HCT116 (cell line): ENCODE measurements around the gene IRF4. TPM values are rescaled to one million over a fixed set of nuclear protein-coding genes. Genes with fewer than 3 reads are reported as not detected.
"Not testable (repeated sequence)": the region's sequence is repeated elsewhere in the genome, so short reads cannot be mapped to it uniquely, and the experiment has no call there.

Experiments
- ATAC-seq: fragments of 200-7000 bp; cut with Tn5 transposase; 2 replicates; pipeline ENCODE4 v1.9.1; 2020; ENCODE audit warnings: mild to moderate bottlenecking, moderate library complexity
- BruUV-seq: library from RNA; stranded (reverse); fragments of 400-500 nt; replicated peaks from 2 replicates; lab custom pipeline; 2021; lab: Mats Ljungman, UMichigan
- CTCF ChIA-PET: fragments of 300-600 bp; sonication (Branson Sonifier 250); formaldehyde crosslinking; loops from one replicate; lab custom pipeline; 2021; ENCODE audit warnings: antibody characterized with exemption; lab: Charles Lee
- POLR2A ChIA-PET: fragments of 300-600, 350-600 bp; sonication (Branson Sonifier 250); formaldehyde crosslinking; loops from one replicate; lab custom pipeline; 2021; ENCODE audit warnings: antibody characterized with exemption; lab: Charles Lee
- RAD21 ChIA-PET, 2 experiments: fragments of 300-600 bp; sonication (Branson Sonifier 250); formaldehyde crosslinking; loops; one replicate each; lab custom pipeline; 2023; ENCODE audit warnings: low total read pairs in 2 of 2; ENCODE audit not compliant: uncharacterized antibody in 2 of 2, unreplicated experiment in 2 of 2, low non-redundant PET in 1 of 2; lab: Charles Lee
- DNase-seq: peaks from one replicate; pipeline ENCODE4 v3.0.0-alpha.2; 2010; ENCODE audit warnings: low read depth, low spot score
- H2AFZ ChIP-seq: fragments of 200-600 bp; shearing (Covaris generic), sonication (generic); 2 replicates; pipeline ENCODE4 v1.6.1; 2017; ENCODE audit warnings: low read depth, mixed run types, mixed read lengths, antibody characterized with exemption, low read length; ENCODE audit not compliant: poor library complexity, severe bottlenecking
- H3K27ac ChIP-seq: 2 replicates; pipeline ENCODE4 v1.5.1; 2012; ENCODE audit warnings: low read depth, low read length
- H3K27me3 ChIP-seq: fragments of 200-600 bp; sonication (generic); 2 replicates; pipeline ENCODE4 v1.6.1; 2016; ENCODE audit warnings: mixed run types, low read length, mixed read lengths; ENCODE audit not compliant: insufficient read depth
- H3K36me3 ChIP-seq, 2 experiments: fragments of 200-500 bp in 1 of 2; fragments of 200-600 bp in 1 of 2; sonication (Bioruptor generic) in 1 of 2; sonication (generic) in 1 of 2; 2 replicates each; pipeline versions ENCODE4 v1.5.1 to v1.6.1; 2014 to 2016; ENCODE audit warnings: low read length in 2 of 2, inconsistent platforms in 1 of 2, mixed read lengths in 1 of 2, mixed run types in 1 of 2; ENCODE audit not compliant: insufficient read depth in 2 of 2, control insufficient read depth in 1 of 2
- H3K4me1 ChIP-seq, 2 experiments: fragments of 200-600 bp in 1 of 2; sonication (generic) in 1 of 2; 2 replicates each; pipeline versions ENCODE4 v1.5.1 to v1.6.1; 2012 to 2017; ENCODE audit warnings: low read length in 2 of 2, inconsistent platforms in 1 of 2, mild to moderate bottlenecking in 1 of 2, mixed read lengths in 1 of 2, mixed run types in 1 of 2, moderate library complexity in 1 of 2; ENCODE audit not compliant: insufficient read depth in 2 of 2, control insufficient read depth in 1 of 2
- H3K4me2 ChIP-seq: fragments of 200-600 bp; sonication (generic); 2 replicates; pipeline ENCODE4 v1.6.1; 2017; ENCODE audit warnings: mixed run types, low read length, mixed read lengths
- H3K4me3 ChIP-seq, 2 experiments: fragments of 200-600 bp in 1 of 2; sonication (generic) in 1 of 2; replicated peaks in 1 of 2; 2 replicates each; pipeline ENCODE4 v1.5.1; 2011 to 2016; ENCODE audit warnings: low read length in 2 of 2, control low read depth in 1 of 2, low read depth in 1 of 2, mild to moderate bottlenecking in 1 of 2, mixed read lengths in 1 of 2, mixed run types in 1 of 2
- H3K79me2 ChIP-seq: fragments of 200-600 bp; sonication (generic); 2 replicates; pipeline ENCODE4 v1.6.1; 2017; ENCODE audit warnings: mild to moderate bottlenecking, mixed run types, low read length, moderate library complexity, mixed read lengths; ENCODE audit not compliant: insufficient read depth
- H3K9ac ChIP-seq: fragments of 200-600 bp; sonication (generic); 2 replicates; pipeline ENCODE4 v1.6.1; 2016; ENCODE audit warnings: low read length, mixed read lengths
- H3K9me2 ChIP-seq: fragments of 200-600 bp; sonication (generic), shearing (Covaris generic); 2 replicates; pipeline ENCODE4 v1.6.1; 2017; ENCODE audit warnings: mixed run types, mild to moderate bottlenecking, moderate library complexity; ENCODE audit not compliant: insufficient read depth
- H3K9me3 ChIP-seq, 2 experiments: fragments of 200-500 bp in 1 of 2; fragments of 200-600 bp in 1 of 2; sonication (Bioruptor generic) in 1 of 2; sonication (generic) in 1 of 2; 2 replicates each; pipeline ENCODE4 v1.6.1; 2014 to 2017; ENCODE audit warnings: low read length in 2 of 2, mixed read lengths in 2 of 2, inconsistent platforms in 1 of 2, low read depth in 1 of 2, mild to moderate bottlenecking in 1 of 2, mixed run types in 1 of 2, moderate library complexity in 1 of 2; ENCODE audit not compliant: control insufficient read depth in 1 of 2, insufficient read depth in 1 of 2
- H4K20me1 ChIP-seq: fragments of 200-600 bp; sonication (generic), shearing (Covaris generic); 2 replicates; pipeline ENCODE4 v1.6.1; 2017; ENCODE audit warnings: mixed run types, mild to moderate bottlenecking, moderate library complexity; ENCODE audit not compliant: insufficient read depth
- EZH2 ChIP-seq: fragments of 200-600 bp; sonication (generic); IDR thresholded peaks from 2 replicates; pipeline ENCODE4 v1.6.1; 2017; ENCODE audit warnings: antibody characterized with exemption, mixed run types
- POLR2AphosphoS5 ChIP-seq: IDR thresholded peaks from 2 replicates; pipeline ENCODE4 v1.6.1; 2011; ENCODE audit warnings: mild to moderate bottlenecking, low read depth, low read length, moderate library complexity
- intact Hi-C: fragments of 100-400 bp; cut with micrococcal nuclease; formaldehyde crosslinking; loops from 2 replicates; pipeline ENCODE4 v1.10.0; 2022
- total RNA-seq: library from RNA; stranded (reverse); gene quantifications from one replicate; pipeline ENCODE4 v1.2.1, GENCODE V29; 2021; ENCODE audit not compliant: unreplicated experiment

IRF4 gene
- total RNA-seq, 1 experiment from 2014 or later = 1.2 TPM

DNA sequence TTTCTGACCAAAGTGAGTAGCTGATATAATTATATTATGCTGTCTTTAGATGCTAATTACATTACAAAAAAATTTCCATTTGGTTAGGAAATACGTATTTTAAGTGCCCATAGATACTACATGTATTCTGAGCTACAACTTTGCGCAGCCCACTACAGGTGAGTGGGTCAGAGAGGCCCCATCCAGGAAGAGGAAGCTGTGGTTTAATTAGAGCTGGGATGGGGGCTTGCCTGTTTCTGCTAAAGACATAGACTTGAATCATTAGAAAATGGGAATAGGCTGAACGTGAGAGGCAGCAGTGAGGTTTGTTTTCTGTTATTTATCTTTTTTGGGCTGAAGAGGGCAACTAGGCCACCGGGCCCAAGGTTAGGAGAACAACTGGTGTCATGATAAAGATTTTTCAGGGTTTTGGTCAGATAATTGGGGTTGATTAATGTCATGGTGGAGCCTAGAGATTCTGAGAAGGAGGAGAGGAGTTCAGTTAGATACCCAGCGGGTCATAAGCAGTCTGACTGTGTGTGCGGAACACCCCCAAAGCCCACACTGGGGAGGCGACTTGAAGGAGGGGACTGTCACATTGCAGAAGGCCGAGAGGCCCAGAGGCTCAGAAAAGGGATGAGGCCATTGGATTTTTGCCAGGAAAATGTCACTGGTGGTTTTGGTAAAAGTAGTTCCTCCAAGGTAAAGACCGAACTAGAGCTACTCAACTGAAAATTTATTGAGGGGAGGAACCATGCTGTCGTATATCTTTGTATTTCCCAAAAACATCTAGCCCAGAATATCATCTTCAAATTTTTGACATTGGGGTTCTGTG is 14.5 kb upstream of the IRF4 start:
- H3K9me2 ChIP-seq = no peaks in the 10 kb centered on the region
- H3K27ac ChIP-seq = no peak overlapping the region
- BruUV-seq = no TSS peak
- DNase-seq = no peak
- H3K9me3 ChIP-seq = peaks cover 0 to 4% of the 10 kb centered on the region in 2 experiments; a peak in 2 of 4 replicates
- ChIA-PET POLR2A (no interaction called here), CTCF (no interaction called here), RAD21 (no interaction called here)
- no peak overlapping the region for H3K4me2 ChIP-seq
- H2AFZ ChIP-seq = no peak overlapping the region
- no peak overlapping the region for H3K9ac ChIP-seq
- intact Hi-C loops = no loop called here
- no peak overlapping the region for H3K4me3 ChIP-seq
- ATAC-seq = no peak
- TF ChIP-seq POLR2AphosphoS5 (no peak), EZH2 (no peak)
- no peaks in the 10 kb centered on the region for H3K79me2 ChIP-seq
- H3K27me3 ChIP-seq = 0 out of 2 replicates have a peak, but pooled peaks cover 6% of the 10 kb centered on the region
- H4K20me1 ChIP-seq = no peaks in the 10 kb centered on the region
- no peaks in the 10 kb centered on the region for H3K4me1 ChIP-seq
- no peaks in the 10 kb centered on the region for H3K36me3 ChIP-seq

DNA sequence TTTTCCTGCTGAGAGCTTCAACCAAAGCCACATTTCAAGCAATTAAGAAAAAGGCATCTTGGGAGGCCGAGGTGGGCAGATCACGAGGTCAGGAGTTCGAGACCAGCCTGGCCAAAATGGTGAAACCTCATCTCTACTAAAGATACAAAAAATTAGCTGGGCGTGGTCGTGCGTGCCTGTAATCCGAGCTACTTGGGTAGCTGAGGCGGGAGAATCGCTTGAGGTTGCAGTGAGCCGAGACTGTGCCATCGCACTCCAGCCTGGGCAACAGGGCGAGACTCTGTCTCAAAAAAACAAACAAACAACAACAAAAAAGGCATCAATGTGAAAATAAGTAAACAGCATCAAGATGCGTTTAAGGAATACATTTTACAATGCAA is 13.9 kb upstream of the IRF4 start:
- POLR2A ChIA-PET, BruUV-seq, H3K9ac ChIP-seq, DNase-seq, H3K4me3 ChIP-seq, H3K27me3 ChIP-seq, H2AFZ ChIP-seq, H3K4me1 ChIP-seq, H3K27ac ChIP-seq, RAD21 ChIA-PET, CTCF ChIA-PET, ATAC-seq, H3K9me3 ChIP-seq, H3K79me2 ChIP-seq, H4K20me1 ChIP-seq, H3K4me2 ChIP-seq, H3K36me3 ChIP-seq, H3K9me2 ChIP-seq: not testable (repeated sequence)
- intact Hi-C loops = loop anchor here (2.0 kb wide), 1 partner anchor 57 kb away; no protein-coding TSS in a partner anchor
